ENCODE data around the gene MILR1.
A peak's percentile ranks its signal among the peaks of the same experiment; 100 is the strongest.
"Not testable (repeated sequence)": the region's sequence is repeated elsewhere in the genome, so short reads cannot be mapped to it uniquely, and the experiment has no call there.

Gene MILR1

GRCh38 chr17:64470625-64471024 lies 21.7 kb downstream of the MILR1 start:
- no peak for DNase-seq

- DNase-seq: no peak
These were observed 22.5 kb downstream of the MILR1 start for GRCh38 chr17:64471440-64471839.

- DNase-seq: no peak
These were observed 23.6 kb downstream of the MILR1 start for GRCh38 chr17:64472564-64472963.

- DNase-seq: no peak
These were observed 28.9 kb downstream of the MILR1 start for GRCh38 chr17:64477849-64478248.

- DNase-seq: no peak
These were observed 32.0 kb downstream of the MILR1 start for GRCh38 chr17:64480951-64481350.

GRCh38 chr17:64484380-64484779 lies 35.5 kb downstream of the MILR1 start:
- DNase-seq: no peak

GRCh38 chr17:64488301-64488700 lies 39.4 kb downstream of the MILR1 start:
- no peak for DNase-seq

GRCh38 chr17:64491034-64491860 lies 42.3 kb downstream of the MILR1 start:
- no peak for DNase-seq

GRCh38 chr17:64491994-64492393 lies 43.1 kb downstream of the MILR1 start:
- DNase-seq: no peak

- DNase-seq: no peak
These were observed 43.7 kb downstream of the MILR1 start for GRCh38 chr17:64492481-64493109.

GRCh38 chr17:64494121-64494520 lies 45.2 kb downstream of the MILR1 start:
- DNase-seq: no peak

- not testable (repeated sequence) for DNase-seq
These were observed 46.4 kb downstream of the MILR1 start for GRCh38 chr17:64495300-64495699.

GRCh38 chr17:64496348-64496785 lies 47.5 kb downstream of the MILR1 start:
- DNase-seq: peak in 2 of 51 donors; percentile 48 to 56

- DNase-seq: peak; percentile 52 to 92 (median 81)
These were observed 48.1 kb downstream of the MILR1 start, which contains the start of gene POLG2 for GRCh38 chr17:64496786-64497564. Gene POLG2 (minus strand): TSS chr17:64497054. CDS start chr17:64496968, 86 bp downstream.

GRCh38 chr17:64497565-64498035 lies 48.7 kb downstream of the MILR1 start:
- no peak for DNase-seq

GRCh38 chr17:64498308-64499203 lies 49.6 kb downstream of the MILR1 start:
- no peak for DNase-seq

- DNase-seq: no peak
These were observed 51.0 kb downstream of the MILR1 start for GRCh38 chr17:64499805-64500486.

GRCh38 chr17:64500487-64500859 lies 51.6 kb downstream of the MILR1 start:
- DNase-seq: no peak

- DNase-seq: no peak
These were observed 52.2 kb downstream of the MILR1 start for GRCh38 chr17:64500862-64501765.

Data from hypothalamus (tissue), 51 donors.